ENCODE measurements around the gene DAB2.
"Not testable (repeated sequence)": the region's sequence is repeated elsewhere in the genome, so short reads cannot be mapped to it uniquely, and the experiment has no call there.

DAB2 gene

DNA sequence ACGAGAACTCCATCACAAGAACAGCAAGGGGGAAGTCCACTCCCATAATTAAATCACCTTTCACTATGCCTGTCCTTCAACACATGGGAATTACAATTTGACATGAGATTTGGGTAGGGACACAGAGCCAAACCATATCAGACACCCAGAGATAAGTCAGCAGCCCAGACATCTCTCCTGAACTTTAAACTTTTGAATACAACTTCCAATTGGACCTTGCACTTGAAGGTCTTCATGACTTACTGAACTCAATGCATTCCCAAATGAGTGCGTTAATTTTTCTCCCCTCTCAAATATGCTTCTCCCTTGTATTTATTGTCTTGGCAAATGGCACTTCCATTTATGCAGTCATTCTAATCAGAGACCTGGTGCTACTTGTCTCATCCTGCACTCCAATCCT, 72.6 kb downstream of the DAB2 start:
- no peak for DNase-seq (ENCODE audit: low read depth in 1 of 2, low spot score in 1 of 2)

DNA sequence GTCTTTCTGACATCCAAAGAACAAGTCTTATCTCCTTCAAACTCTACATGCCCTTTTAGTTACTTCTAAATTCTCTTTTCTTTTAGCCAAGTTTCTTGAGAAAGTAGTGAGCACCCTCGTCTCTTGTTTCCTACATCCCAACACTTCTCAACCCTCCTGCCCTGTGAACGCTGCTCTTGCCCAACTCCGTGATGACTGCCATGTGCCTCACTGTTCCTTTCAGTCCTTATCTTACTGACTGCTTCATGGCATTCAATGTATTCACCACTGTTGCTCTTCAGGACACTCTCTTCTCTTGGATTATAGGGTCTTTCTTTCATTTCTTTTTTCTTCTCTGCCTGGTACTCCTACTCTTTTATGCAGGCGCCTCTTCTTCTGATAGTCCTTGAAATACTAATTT, 75.3 kb downstream of the DAB2 start:
- DNase-seq (ENCODE audit: low read depth in 1 of 2, low spot score in 1 of 2): no peak

DNA sequence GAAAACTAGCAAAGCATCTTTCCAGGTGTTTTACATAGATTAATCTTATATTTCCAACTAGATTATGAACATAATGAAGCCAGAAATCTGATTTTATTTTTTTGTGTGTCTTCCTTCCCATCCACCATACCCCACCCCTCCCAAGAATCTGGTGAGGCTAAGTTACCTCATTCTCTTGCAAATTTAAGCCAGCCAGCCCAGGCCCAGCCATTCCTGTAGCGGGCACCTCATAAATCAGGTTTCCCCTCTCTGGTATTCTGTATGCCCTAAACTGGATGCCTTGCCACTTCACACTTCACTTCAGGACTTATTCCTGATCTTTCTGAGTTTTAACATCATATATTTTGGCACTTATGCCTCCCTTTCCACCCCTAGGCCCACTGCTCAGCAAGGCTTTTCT, 82.3 kb downstream of the DAB2 start:
- DNase-seq (ENCODE audit: low read depth in 1 of 2, low spot score in 1 of 2): no peak

- DNase-seq (ENCODE audit: low read depth in 1 of 2, low spot score in 1 of 2): no peak
These were observed 82.9 kb downstream of the DAB2 start for GRCh38 chr5:39341896-39342295.

- no peak for DNase-seq (ENCODE audit: low read depth in 1 of 2, low spot score in 1 of 2)
These were observed 84.3 kb downstream of the DAB2 start for GRCh38 chr5:39340506-39340905.

DNA sequence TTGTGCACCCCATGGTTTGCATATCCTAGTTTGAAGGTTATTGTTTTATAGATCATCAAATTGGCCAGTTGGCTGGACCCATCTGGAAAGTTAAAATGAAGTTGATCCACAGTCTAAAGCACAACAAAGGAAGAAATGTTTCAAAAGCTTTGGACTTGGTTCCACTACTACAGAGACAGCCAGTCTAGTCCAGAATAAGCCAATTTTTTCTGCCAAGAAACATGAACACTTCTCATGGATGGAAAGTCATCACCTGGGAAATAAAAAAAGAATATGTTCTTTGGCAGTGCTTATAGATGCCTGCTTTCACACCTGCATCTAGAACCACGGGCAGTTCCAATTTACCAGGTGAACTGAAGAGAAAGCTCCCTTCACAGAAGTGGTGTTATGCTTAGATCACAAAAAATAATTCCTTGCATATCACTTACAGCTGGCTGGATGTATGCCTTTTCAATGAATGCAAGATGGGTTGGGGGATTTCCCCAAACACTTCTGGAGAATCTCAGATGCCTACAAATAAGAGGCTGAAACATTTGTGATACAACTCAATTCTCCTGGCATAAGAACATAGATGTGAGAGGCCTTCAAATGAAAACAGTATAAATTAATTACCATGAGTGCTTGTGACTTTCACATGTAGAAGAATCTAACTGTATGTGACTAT, 87.4 kb downstream of the DAB2 start:
- no peak for DNase-seq (ENCODE audit: low read depth in 1 of 2, low spot score in 1 of 2)

GRCh38 chr5:39334296-39334695, 90.5 kb downstream of the DAB2 start:
- not testable (repeated sequence) for DNase-seq (ENCODE audit: low read depth in 1 of 2, low spot score in 1 of 2)

- DNase-seq (ENCODE audit: low read depth in 1 of 2, low spot score in 1 of 2): no peak
These were observed 91.7 kb downstream of the DAB2 start for GRCh38 chr5:39333104-39333503.

DNA sequence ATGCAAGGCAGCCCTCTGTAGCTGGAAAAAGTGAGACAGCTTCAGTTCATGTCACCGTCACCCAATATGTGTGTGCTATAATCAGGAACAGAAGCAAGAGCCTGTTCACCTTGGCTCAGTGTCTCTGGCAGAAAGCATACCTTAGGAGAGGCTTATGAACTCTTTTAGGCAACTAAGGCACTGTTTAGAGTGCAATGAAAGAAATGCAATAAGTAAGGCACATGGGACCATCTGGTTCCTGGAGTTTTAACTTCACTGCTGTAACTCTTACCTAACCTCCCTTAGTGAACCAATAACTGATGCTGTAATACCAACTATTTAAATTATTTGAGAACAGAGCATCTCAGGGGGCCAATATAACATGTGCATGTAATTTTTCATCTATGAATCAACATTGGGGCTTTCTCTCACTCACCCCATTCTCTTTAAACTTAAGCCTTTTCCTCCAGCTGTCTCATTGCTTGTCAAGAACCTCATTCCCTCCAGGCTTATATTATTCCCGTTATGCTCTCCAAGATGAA, 92.9 kb downstream of the DAB2 start:
- no peak for DNase-seq (ENCODE audit: low read depth in 1 of 2, low spot score in 1 of 2)

- no peak for DNase-seq (ENCODE audit: low read depth in 1 of 2, low spot score in 1 of 2)
These were observed 96.0 kb downstream of the DAB2 start for GRCh38 chr5:39328731-39329130.

DNA sequence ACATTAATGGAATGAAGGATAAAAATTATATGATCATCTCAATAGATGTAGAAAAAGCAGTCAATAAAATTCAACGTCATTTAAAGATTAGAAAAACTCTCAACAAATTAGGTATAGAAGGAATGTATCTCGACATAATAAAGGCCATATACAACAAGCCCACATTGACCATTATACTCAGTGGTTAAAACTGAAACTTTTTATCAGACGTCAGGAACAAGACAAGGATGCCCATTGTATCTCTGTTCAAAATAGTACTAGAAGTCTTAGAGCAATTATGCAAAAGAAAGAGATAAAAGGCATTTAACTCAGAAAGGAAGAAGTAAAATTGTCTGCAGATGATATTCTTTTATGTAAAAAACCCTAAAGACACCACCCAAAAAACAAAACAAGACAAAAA, 101.2 kb downstream of the DAB2 start:
- DNase-seq (ENCODE audit: low read depth in 1 of 2, low spot score in 1 of 2): no peak

Measured in stimulated activated CD4-positive, alpha-beta T cell treated with anti-CD3 and anti-CD28 coated beads, Interleukin-15, amount 100 ng/mL, for 1 hour (primary cell).